HepG2 (cell line): ENCODE data around the gene PNPLA2. TPM values are rescaled to one million over a fixed set of nuclear protein-coding genes. Genes with fewer than 3 reads are reported as not detected.
A peak's percentile ranks its signal among the peaks of the same experiment; 100 is the strongest.

Source experiments
- ATAC-seq: fragments of 200-7000 bp; cut with Tn5 transposase; 3 replicates; pipeline ENCODE4 v1.9.1; 2020; ENCODE audit warnings: mild to moderate bottlenecking, moderate library complexity
- BruUV-seq: library from RNA; stranded (reverse); fragments of 400-500 nt; replicated peaks from 2 replicates; lab custom pipeline; 2021; lab: Mats Ljungman, UMichigan
- CTCF ChIA-PET: fragments of 300-600 bp; formaldehyde crosslinking; extraction: SDS; loops from one replicate; lab custom pipeline; 2021; ENCODE audit warnings: low total read pairs, inconsistent platforms, low intra/inter-chr PET ratio; lab: Yijun Ruan, JAX
- POLR2A ChIA-PET: fragments of 350-600 bp; sonication (Branson Sonifier 250); formaldehyde crosslinking; loops from one replicate; lab custom pipeline; 2020; ENCODE audit warnings: antibody characterized with exemption, inconsistent platforms; lab: Yijun Ruan, JAX
- DNase-seq: peaks from one replicate; pipeline ENCODE4 v3.0.0-alpha.2; 2015; ENCODE audit warnings: low spot score
- FAIRE-seq: peaks from 3 replicates; lab custom pipeline; 2011; peaks lifted over from hg19 to GRCh38; lab: Jason Lieb, UNC
- H2AFZ ChIP-seq: one replicate; pipeline ENCODE4 v1.6.1; 2011; ENCODE audit warnings: low read length, inconsistent platforms
- H3K27ac ChIP-seq: fragments of 300-600 bp; 3 replicates; pipeline ENCODE4 v1.8.0; 2011; ENCODE audit warnings: mixed run types, mild to moderate bottlenecking, mixed read lengths, low read length, inconsistent platforms; ENCODE audit not compliant: insufficient read depth; ENCODE audit errors: extremely low read length
- H3K27me3 ChIP-seq, 2 experiments: fragments of 200-600 bp in 1 of 2; 2 replicates in 1 of 2; 3 replicates in 1 of 2; pipeline versions ENCODE4 v1.6.0 to v1.8.0; 2011; ENCODE audit warnings: low read length in 2 of 2, mild to moderate bottlenecking in 2 of 2, moderate library complexity in 2 of 2, inconsistent platforms in 1 of 2; ENCODE audit not compliant: insufficient read depth in 2 of 2, control insufficient read depth in 1 of 2
- H3K36me3 ChIP-seq, 2 experiments: fragments of 200-600 bp in 1 of 2; replicated peaks in 1 of 2; 2 replicates in 1 of 2; 3 replicates in 1 of 2; pipeline versions ENCODE4 v1.5.1 to v1.8.0; 2011; ENCODE audit warnings: low read length in 2 of 2, inconsistent platforms in 1 of 2; ENCODE audit not compliant: insufficient read depth in 2 of 2, control insufficient read depth in 1 of 2
- H3K4me1 ChIP-seq: 2 replicates; pipeline ENCODE4 v1.5.1; 2012; ENCODE audit warnings: low read length, inconsistent platforms; ENCODE audit not compliant: insufficient read depth
- H3K4me2 ChIP-seq: 2 replicates; pipeline ENCODE4 v1.6.0; 2011; ENCODE audit warnings: low read depth, low read length, inconsistent platforms
- H3K4me3 ChIP-seq, 3 experiments: fragments of 200-600 bp in 1 of 3; sonication (generic), shearing (Covaris generic) in 1 of 3; replicated peaks in 1 of 3; 2 replicates each; pipeline ENCODE4 v1.5.1; 2011 to 2016; ENCODE audit warnings: low read length in 3 of 3, inconsistent platforms in 2 of 3, low read depth in 2 of 3, mild to moderate bottlenecking in 2 of 3, control low read depth in 1 of 3, mixed read lengths in 1 of 3; ENCODE audit not compliant: insufficient read depth in 1 of 3
- H3K79me2 ChIP-seq: one replicate; pipeline ENCODE4 v1.6.1; 2011; ENCODE audit warnings: low read length, inconsistent platforms; ENCODE audit not compliant: insufficient read depth
- H3K9ac ChIP-seq: 2 replicates; pipeline ENCODE4 v1.6.0; 2011; ENCODE audit warnings: mild to moderate bottlenecking, low read depth, low read length, inconsistent platforms; ENCODE audit not compliant: insufficient read depth
- H3K9me3 ChIP-seq: 2 replicates; pipeline ENCODE4 v1.5.1; 2012; ENCODE audit warnings: mild to moderate bottlenecking, low read length
- H4K20me1 ChIP-seq: 2 replicates; pipeline ENCODE4 v1.6.0; 2011; ENCODE audit warnings: inconsistent platforms, mild to moderate bottlenecking, low read length, moderate library complexity; ENCODE audit not compliant: insufficient read depth
- AGO1 ChIP-seq: fragments of 200-400 bp; formaldehyde crosslinking; IDR thresholded peaks from 2 replicates; pipeline ENCODE4 v1.6.1; 2017; ENCODE audit warnings: mild to moderate bottlenecking, low read depth, low read length, moderate library complexity; ENCODE audit not compliant: poor library complexity, severe bottlenecking
- BRCA1 ChIP-seq: sonication (generic); formaldehyde crosslinking; IDR thresholded peaks from 2 replicates; pipeline ENCODE4 v1.4.0; 2020; ENCODE audit warnings: missing genetic modification reagents
- ESRRA ChIP-seq: sonication (generic); formaldehyde crosslinking; IDR thresholded peaks from 2 replicates; pipeline ENCODE4 v1.5.1; 2020; ENCODE audit warnings: mild to moderate bottlenecking, low read depth, missing genetic modification reagents
- NAIF1 ChIP-seq: sonication (generic); formaldehyde crosslinking; IDR thresholded peaks from 2 replicates; pipeline ENCODE4 v1.5.0; 2020; ENCODE audit warnings: mild to moderate bottlenecking, missing genetic modification reagents, borderline replicate concordance
- PLSCR1 ChIP-seq: sonication (generic); formaldehyde crosslinking; IDR thresholded peaks from 2 replicates; pipeline ENCODE4 v1.5.0; 2020; ENCODE audit warnings: missing genetic modification reagents, mild to moderate bottlenecking, borderline replicate concordance
- POLR2AphosphoS5 ChIP-seq: IDR thresholded peaks from 2 replicates; pipeline ENCODE4 v1.6.1; 2012; ENCODE audit warnings: low read depth, low read length
- POLR2G ChIP-seq: fragments of 200-400 bp; formaldehyde crosslinking; IDR thresholded peaks from 2 replicates; pipeline ENCODE4 v1.6.1; 2018; ENCODE audit warnings: mild to moderate bottlenecking, low read depth, low read length, moderate library complexity
- PRPF4 ChIP-seq: fragments of 200-400 bp; formaldehyde crosslinking; IDR thresholded peaks from 2 replicates; pipeline ENCODE4 v1.6.1; 2016; ENCODE audit warnings: low read length, low read depth; ENCODE audit not compliant: poor library complexity, severe bottlenecking
- RBM22 ChIP-seq: fragments of 200-400 bp; formaldehyde crosslinking; optimal IDR thresholded peaks from 2 replicates; pipeline ENCODE3; 2017; ENCODE audit warnings: mild to moderate bottlenecking, low read length, moderate library complexity
- SP4 ChIP-seq: sonication (generic); formaldehyde crosslinking; IDR thresholded peaks from 2 replicates; pipeline ENCODE4 v1.8.1; 2023; ENCODE audit warnings: mild to moderate bottlenecking, missing genetic modification reagents
- ZBTB38 ChIP-seq: sonication (generic); formaldehyde crosslinking; IDR thresholded peaks from 2 replicates; pipeline ENCODE4 v1.5.1; 2020; ENCODE audit warnings: mild to moderate bottlenecking, missing genetic modification reagents
- ZBTB7B ChIP-seq: sonication (generic); formaldehyde crosslinking; IDR thresholded peaks from 2 replicates; pipeline ENCODE4 v1.4.0; 2020; ENCODE audit warnings: missing genetic modification reagents
- ZNF20 ChIP-seq: sonication (generic); formaldehyde crosslinking; IDR thresholded peaks from 2 replicates; pipeline ENCODE4 v1.4.0; 2020; ENCODE audit warnings: mild to moderate bottlenecking, moderate library complexity, missing genetic modification reagents
- ZNF331 ChIP-seq: sonication (generic); formaldehyde crosslinking; IDR thresholded peaks from 2 replicates; pipeline ENCODE4 v1.4.0; 2020; ENCODE audit warnings: missing genetic modification reagents
- WGBS: methylation state at CpG from one replicate; pipeline ENCODE4 v1.1.6; 2017; ENCODE audit warnings: low lambda C conversion rate; 5-methylcytosine and 5-hydroxymethylcytosine counted together
- in situ Hi-C: cut with HindIII; loops from 2 replicates; pipeline ENCODE4 v1.10.0; 2017; ENCODE audit warnings: low pct_unique_long_range_greater_than_20kb; ENCODE audit not compliant: extremely low pct_ligation_motif_present
- intact Hi-C: fragments of 100-400 bp; cut with micrococcal nuclease; formaldehyde crosslinking; loops from one replicate; pipeline ENCODE4 v1.10.0; 2022; ENCODE audit not compliant: unreplicated experiment
- polyA plus RNA-seq, 8 experiments: library from polyadenylated mRNA; depleted of rRNA in 3 of 8; stranded (reverse) in 7 of 8; unstranded in 1 of 8; fragments of >200 nt; fragmentation: Illumina TruSeq in 4 of 8; extraction: Trizol in 4 of 8; gene quantifications; 2 replicates each; pipeline versions ENCODE4 v1.2.1 to v1.2.3, GENCODE V29; 2011 to 2016; ENCODE audit warnings: low read depth in 4 of 8, missing spikeins in 1 of 8, mixed read lengths in 1 of 8; ENCODE audit not compliant: insufficient read depth in 1 of 8
- total RNA-seq, 5 experiments: library from RNA; depleted of rRNA; stranded (reverse); fragments of >200 nt; fragmentation: Illumina TruSeq; extraction: Trizol; gene quantifications; 2 replicates each; pipeline ENCODE4 v1.2.3, GENCODE V29; 2016; ENCODE audit warnings: low read depth in 1 of 5
- TF ChIP-seq, protein P1 (sequence below): sonication (generic); formaldehyde crosslinking; IDR thresholded peaks from 2 replicates; pipeline ENCODE4 v1.5.0; 2020; ENCODE audit warnings: mild to moderate bottlenecking, missing genetic modification reagents, moderate library complexity
- TF ChIP-seq, protein P2 (sequence below): sonication (generic); formaldehyde crosslinking; IDR thresholded peaks from 2 replicates; pipeline ENCODE4 v1.5.1; 2020; ENCODE audit warnings: missing genetic modification reagents, mild to moderate bottlenecking, borderline replicate concordance
- TF ChIP-seq, protein P3 (sequence below): sonication (generic); formaldehyde crosslinking; IDR thresholded peaks from 2 replicates; pipeline ENCODE4 v1.4.0; 2020; ENCODE audit warnings: missing genetic modification reagents

The PNPLA2 gene
- total and polyA plus RNA-seq, 2 of the 13 experiments (the other 11 are each of a cell fraction or from before 2014, with no cell fraction given) = 10.5 to 43.2 TPM

GRCh38 chr11:839875-840617, 21.3 kb downstream of the PNPLA2 start:
- Histone ChIP-seq H4K20me1 (peaks cover 13% of the 10 kb centered on the region; the same call in 1 of the 2 replicates), H3K79me2 (peaks cover 27% of the 10 kb centered on the region), H3K9me3 (no peaks in the 10 kb centered on the region), H3K4me1 (peaks cover 61% of the 10 kb centered on the region), H3K36me3 (peaks cover 9 to 36% of the 10 kb centered on the region in 2 experiments), H2AFZ (no peak overlapping the region), H3K4me2 (peak overlapping the region; percentile 85), H3K27me3 (no peaks in the 10 kb centered on the region), H3K27ac (peak overlapping the region; percentile 30), H3K9ac (peak overlapping the region; percentile 92), H3K4me3 (peak overlapping the region in 2 of 3 experiments; percentile 97 to 98; a peak in 3 of 6 replicates)
- in situ Hi-C loops = no loop called here
- CTCF ChIA-PET = no interaction called here
- FAIRE-seq (no peak), ATAC-seq (no peak), DNase-seq (no peak)
- intact Hi-C loops = loop anchor here (5.0 kb wide), 1 partner anchor 33 kb away; the partner anchor contains the start of genes PIDD1 and RPLP2
- no TSS peak for BruUV-seq
- WGBS = 97% methylated on average over 10 of the region's 25 CpGs
- POLR2A ChIA-PET = interaction anchor here (1.1 to 16.1 kb wide), 4 partner anchors 10 to 43 kb away, joined by 3 to 264 read pairs (median 78); partner anchors contain the start of genes CD151, CRACR2B, PNPLA2 and RPLP2
- TF ChIP-seq POLR2AphosphoS5 (peak; percentile 12; the same call in 1 of the 2 replicates), ZNF20 (CRISPR knock-in tag) (no peak), PRPF4 (no peak), AGO1 (peak; percentile 89), NAIF1 (CRISPR knock-in tag) (no peak), POLR2G (peak; percentile 38), ZNF331 (CRISPR knock-in tag) (no peak), PLSCR1 (CRISPR knock-in tag) (no peak), BRCA1 (CRISPR knock-in tag) (no peak), ZBTB7B (CRISPR knock-in tag) (no peak), ESRRA (no peak), SP4 (CRISPR knock-in tag) (no peak), RBM22 (no peak), ZBTB38 (CRISPR knock-in tag) (peak; percentile 93)
- TF ChIP-seq, protein P1, sequence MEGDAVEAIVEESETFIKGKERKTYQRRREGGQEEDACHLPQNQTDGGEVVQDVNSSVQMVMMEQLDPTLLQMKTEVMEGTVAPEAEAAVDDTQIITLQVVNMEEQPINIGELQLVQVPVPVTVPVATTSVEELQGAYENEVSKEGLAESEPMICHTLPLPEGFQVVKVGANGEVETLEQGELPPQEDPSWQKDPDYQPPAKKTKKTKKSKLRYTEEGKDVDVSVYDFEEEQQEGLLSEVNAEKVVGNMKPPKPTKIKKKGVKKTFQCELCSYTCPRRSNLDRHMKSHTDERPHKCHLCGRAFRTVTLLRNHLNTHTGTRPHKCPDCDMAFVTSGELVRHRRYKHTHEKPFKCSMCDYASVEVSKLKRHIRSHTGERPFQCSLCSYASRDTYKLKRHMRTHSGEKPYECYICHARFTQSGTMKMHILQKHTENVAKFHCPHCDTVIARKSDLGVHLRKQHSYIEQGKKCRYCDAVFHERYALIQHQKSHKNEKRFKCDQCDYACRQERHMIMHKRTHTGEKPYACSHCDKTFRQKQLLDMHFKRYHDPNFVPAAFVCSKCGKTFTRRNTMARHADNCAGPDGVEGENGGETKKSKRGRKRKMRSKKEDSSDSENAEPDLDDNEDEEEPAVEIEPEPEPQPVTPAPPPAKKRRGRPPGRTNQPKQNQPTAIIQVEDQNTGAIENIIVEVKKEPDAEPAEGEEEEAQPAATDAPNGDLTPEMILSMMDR (CRISPR knock-in tag) = peak; percentile 50
- TF ChIP-seq, protein P2, sequence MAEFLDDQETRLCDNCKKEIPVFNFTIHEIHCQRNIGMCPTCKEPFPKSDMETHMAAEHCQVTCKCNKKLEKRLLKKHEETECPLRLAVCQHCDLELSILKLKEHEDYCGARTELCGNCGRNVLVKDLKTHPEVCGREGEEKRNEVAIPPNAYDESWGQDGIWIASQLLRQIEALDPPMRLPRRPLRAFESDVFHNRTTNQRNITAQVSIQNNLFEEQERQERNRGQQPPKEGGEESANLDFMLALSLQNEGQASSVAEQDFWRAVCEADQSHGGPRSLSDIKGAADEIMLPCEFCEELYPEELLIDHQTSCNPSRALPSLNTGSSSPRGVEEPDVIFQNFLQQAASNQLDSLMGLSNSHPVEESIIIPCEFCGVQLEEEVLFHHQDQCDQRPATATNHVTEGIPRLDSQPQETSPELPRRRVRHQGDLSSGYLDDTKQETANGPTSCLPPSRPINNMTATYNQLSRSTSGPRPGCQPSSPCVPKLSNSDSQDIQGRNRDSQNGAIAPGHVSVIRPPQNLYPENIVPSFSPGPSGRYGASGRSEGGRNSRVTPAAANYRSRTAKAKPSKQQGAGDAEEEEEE (CRISPR knock-in tag) = no peak
- TF ChIP-seq, protein P3, sequence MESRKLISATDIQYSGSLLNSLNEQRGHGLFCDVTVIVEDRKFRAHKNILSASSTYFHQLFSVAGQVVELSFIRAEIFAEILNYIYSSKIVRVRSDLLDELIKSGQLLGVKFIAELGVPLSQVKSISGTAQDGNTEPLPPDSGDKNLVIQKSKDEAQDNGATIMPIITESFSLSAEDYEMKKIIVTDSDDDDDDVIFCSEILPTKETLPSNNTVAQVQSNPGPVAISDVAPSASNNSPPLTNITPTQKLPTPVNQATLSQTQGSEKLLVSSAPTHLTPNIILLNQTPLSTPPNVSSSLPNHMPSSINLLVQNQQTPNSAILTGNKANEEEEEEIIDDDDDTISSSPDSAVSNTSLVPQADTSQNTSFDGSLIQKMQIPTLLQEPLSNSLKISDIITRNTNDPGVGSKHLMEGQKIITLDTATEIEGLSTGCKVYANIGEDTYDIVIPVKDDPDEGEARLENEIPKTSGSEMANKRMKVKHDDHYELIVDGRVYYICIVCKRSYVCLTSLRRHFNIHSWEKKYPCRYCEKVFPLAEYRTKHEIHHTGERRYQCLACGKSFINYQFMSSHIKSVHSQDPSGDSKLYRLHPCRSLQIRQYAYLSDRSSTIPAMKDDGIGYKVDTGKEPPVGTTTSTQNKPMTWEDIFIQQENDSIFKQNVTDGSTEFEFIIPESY (CRISPR knock-in tag) = peak; percentile 72; the same call in 1 of the 2 replicates
